PC-9 (cell line): ENCODE measurements around the gene TTLL9. TPM values are rescaled to one million over a fixed set of nuclear protein-coding genes. Genes with fewer than 3 reads are reported as not detected.

ENCODE experiments used
- BruUV-seq: library from RNA; stranded (reverse); fragments of 400-500 nt; replicated peaks from 2 replicates; lab custom pipeline; 2021; lab: Mats Ljungman, UMichigan
- CTCF ChIA-PET: fragments of 300-600 bp; sonication (Branson Sonifier 250); formaldehyde crosslinking; loops from one replicate; lab custom pipeline; 2022; ENCODE audit warnings: antibody characterized with exemption; lab: Charles Lee
- POLR2A ChIA-PET: fragments of 300-600 bp; sonication (Branson Sonifier 250); formaldehyde crosslinking; loops from one replicate; lab custom pipeline; 2022; ENCODE audit warnings: antibody characterized with exemption; ENCODE audit not compliant: unreplicated experiment; lab: Charles Lee
- DNase-seq, 2 experiments: peaks; one replicate each; pipeline versions ENCODE4 v3.0.0 to v3.0.0-alpha.2; 2015 to 2022; ENCODE audit warnings: mixed read lengths in 1 of 2
- H2AFZ ChIP-seq: fragments of 200-600 bp; sonication (generic); 2 replicates; pipeline ENCODE4 v1.8.1; 2017; ENCODE audit warnings: antibody characterized with exemption
- H3F3A ChIP-seq: fragments of 200-600 bp; sonication (generic); 2 replicates; pipeline ENCODE4 v1.8.1; 2017; ENCODE audit warnings: antibody characterized with exemption, mild to moderate bottlenecking, low read depth; ENCODE audit not compliant: insufficient read depth
- H3K27ac ChIP-seq: fragments of 200-600 bp; sonication (generic); 2 replicates; pipeline ENCODE4 v1.6.1; 2016; ENCODE audit warnings: mixed run types
- H3K27me3 ChIP-seq: fragments of 200-600 bp; sonication (generic); 2 replicates; pipeline ENCODE4 v1.6.1; 2016; ENCODE audit warnings: low read depth, mixed run types; ENCODE audit not compliant: insufficient read depth
- H3K36me3 ChIP-seq: fragments of 200-600 bp; sonication (generic); 2 replicates; pipeline ENCODE4 v1.6.1; 2016; ENCODE audit warnings: low read depth, mixed run types
- H3K4me1 ChIP-seq: fragments of 200-600 bp; sonication (generic); replicated peaks from 2 replicates; pipeline ENCODE4 v1.6.1; 2016; ENCODE audit warnings: mixed run types; ENCODE audit not compliant: insufficient read depth
- H3K4me2 ChIP-seq: fragments of 200-600 bp; sonication (generic); 2 replicates; pipeline ENCODE4 v1.6.1; 2017; ENCODE audit warnings: mixed run types
- H3K4me3 ChIP-seq: fragments of 200-600 bp; sonication (generic); 2 replicates; pipeline ENCODE4 v1.6.1; 2016; ENCODE audit warnings: mixed run types
- H3K79me2 ChIP-seq: fragments of 200-600 bp; sonication (generic); 2 replicates; pipeline ENCODE4 v1.6.1; 2017; ENCODE audit warnings: low read depth, mixed run types
- H3K9me2 ChIP-seq: fragments of 200-600 bp; sonication (generic); 2 replicates; pipeline ENCODE4 v1.8.1; 2017; ENCODE audit warnings: mild to moderate bottlenecking; ENCODE audit not compliant: insufficient read depth
- H3K9me3 ChIP-seq: fragments of 200-600 bp; sonication (generic); 2 replicates; pipeline ENCODE4 v1.8.1; 2016; ENCODE audit warnings: low read depth; ENCODE audit not compliant: insufficient read depth
- H4K20me1 ChIP-seq: fragments of 200-600 bp; sonication (generic); 2 replicates; pipeline ENCODE4 v1.8.1; 2017; ENCODE audit not compliant: insufficient read depth
- CTCF ChIP-seq: fragments of 200-600 bp; sonication (generic); conservative IDR thresholded peaks from 2 replicates; pipeline ENCODE4 v1.6.1; 2017; ENCODE audit warnings: mixed run types, antibody characterized with exemption, mild to moderate bottlenecking, moderate library complexity
- EZH2 ChIP-seq: fragments of 200-600 bp; sonication (generic); IDR thresholded peaks from 2 replicates; pipeline ENCODE4 v1.8.0; 2017; ENCODE audit warnings: antibody characterized with exemption, low read depth
- intact Hi-C: fragments of 100-400 bp; cut with micrococcal nuclease; formaldehyde crosslinking; loops from one replicate; pipeline ENCODE4 v1.10.0; 2022; ENCODE audit not compliant: unreplicated experiment
- total RNA-seq: library from RNA; stranded (reverse); gene quantifications from 2 replicates; pipeline ENCODE4 v1.2.3, GENCODE V29; 2021

The TTLL9 gene
- total RNA-seq, 1 experiment from 2014 or later, result 1.8 TPM

DNA sequence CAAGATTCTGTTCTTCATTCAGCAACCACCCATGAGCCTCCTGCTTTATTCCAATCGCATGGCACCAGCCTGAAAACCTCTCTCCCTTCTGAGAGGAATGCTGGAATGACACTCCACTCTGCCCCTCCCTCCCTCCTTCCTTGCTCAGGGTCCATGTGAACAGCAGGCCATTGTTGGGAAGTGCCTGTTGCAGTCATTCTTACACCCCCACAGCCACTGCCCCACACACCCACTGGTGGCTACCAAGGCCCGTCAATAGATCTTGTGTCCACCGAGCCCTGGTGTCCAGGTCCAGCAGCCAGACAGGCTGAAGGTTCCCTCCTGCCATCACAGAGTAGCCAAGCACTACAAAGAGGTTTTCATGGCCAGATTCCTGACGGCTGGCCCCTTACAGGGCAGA lies 74.9 kb downstream of the TTLL9 start:
- 0 out of 2 replicates have a peak, but pooled peaks cover 1% of the 10 kb centered on the region for H4K20me1 ChIP-seq
- H3K36me3 ChIP-seq, result peaks cover 20% of the 10 kb centered on the region
- no TSS peak for BruUV-seq
- H3F3A ChIP-seq, result no peaks in the 10 kb centered on the region
- DNase-seq, result no peak
- H3K9me3 ChIP-seq, result no peaks in the 10 kb centered on the region
- POLR2A ChIA-PET, result no interaction called here
- no peaks in the 10 kb centered on the region for H3K9me2 ChIP-seq
- TF ChIP-seq CTCF (no peak), EZH2 (no peak)
- peaks cover 11% of the 10 kb centered on the region for H3K79me2 ChIP-seq
- no peaks in the 10 kb centered on the region for H3K27me3 ChIP-seq
- CTCF ChIA-PET, result no interaction called here
- no peak overlapping the region for H3K4me2 ChIP-seq
- intact Hi-C loops, result no loop called here
- no peak overlapping the region for H2AFZ ChIP-seq
- no peak overlapping the region for H3K4me3 ChIP-seq
- H3K4me1 ChIP-seq, result peaks cover under 1% of the 10 kb centered on the region
- no peak overlapping the region for H3K27ac ChIP-seq

GRCh38 chr20:31945785-31946184 lies 75.4 kb downstream of the TTLL9 start:
- intact Hi-C loops, result no loop called here
- ChIA-PET POLR2A (interaction anchor here (0.7 kb wide), 1 partner anchor 27 kb away, joined by 4 read pairs; no protein-coding TSS in a partner anchor), CTCF (interaction anchor here (0.6 kb wide), 1 partner anchor 78 kb away, joined by 6 read pairs; no protein-coding TSS in a partner anchor)
- H3K4me2 ChIP-seq, result no peak overlapping the region
- no peak overlapping the region for H3K4me3 ChIP-seq
- no peaks in the 10 kb centered on the region for H3K27me3 ChIP-seq
- H3K9me2 ChIP-seq, result no peaks in the 10 kb centered on the region
- H4K20me1 ChIP-seq, result 0 out of 2 replicates have a peak, but pooled peaks cover 6% of the 10 kb centered on the region
- H3F3A ChIP-seq, result no peaks in the 10 kb centered on the region
- H3K4me1 ChIP-seq, result peaks cover 5% of the 10 kb centered on the region
- H3K79me2 ChIP-seq, result peaks cover 15% of the 10 kb centered on the region
- no peak for TF ChIP-seq EZH2
- TF ChIP-seq CTCF, result no peak
- no TSS peak for BruUV-seq
- no peak overlapping the region for H3K27ac ChIP-seq
- peaks cover 20% of the 10 kb centered on the region for H3K36me3 ChIP-seq
- DNase-seq, result no peak
- H3K9me3 ChIP-seq, result no peaks in the 10 kb centered on the region
- H2AFZ ChIP-seq, result no peak overlapping the region

DNA sequence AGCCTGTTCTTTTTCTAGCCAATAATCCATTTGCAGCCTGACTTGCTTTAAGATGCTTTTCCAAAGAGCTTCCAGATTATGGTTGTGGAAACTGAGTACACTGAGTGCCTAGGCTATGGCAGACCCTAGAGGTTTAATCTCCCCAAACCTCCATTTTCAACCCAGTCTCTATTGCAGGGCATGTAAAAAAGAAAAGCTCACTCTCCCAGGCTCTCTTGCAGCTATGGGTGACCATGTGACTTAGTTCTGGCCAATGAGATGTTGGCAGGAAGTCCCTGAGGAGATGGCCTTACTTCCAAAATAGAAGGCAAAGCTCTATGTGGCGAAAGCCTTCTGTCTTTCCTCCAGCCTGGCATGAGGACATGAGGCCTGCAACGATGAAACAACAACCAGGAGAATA lies 77.6 kb downstream of the TTLL9 start:
- CTCF ChIA-PET, result no interaction called here
- Histone ChIP-seq H3K4me3 (no peak overlapping the region), H3K27ac (no peak overlapping the region), H4K20me1 (0 out of 2 replicates have a peak, but pooled peaks cover 7% of the 10 kb centered on the region), H3K36me3 (peaks cover 20% of the 10 kb centered on the region), H3K79me2 (peaks cover 25% of the 10 kb centered on the region), H3K9me2 (no peaks in the 10 kb centered on the region), H3K4me2 (no peak overlapping the region), H3K27me3 (no peaks in the 10 kb centered on the region), H2AFZ (no peak overlapping the region), H3F3A (no peaks in the 10 kb centered on the region), H3K4me1 (peaks cover 8% of the 10 kb centered on the region), H3K9me3 (no peaks in the 10 kb centered on the region)
- intact Hi-C loops, result no loop called here
- DNase-seq, result no peak
- no TSS peak for BruUV-seq
- no peak for TF ChIP-seq CTCF
- no peak for TF ChIP-seq EZH2
- POLR2A ChIA-PET, result no interaction called here
